HG03159 (cell line): ENCODE data around the gene ZNF629.
"Not testable (repeated sequence)": the region's sequence is repeated elsewhere in the genome, so short reads cannot be mapped to it uniquely, and the experiment has no call there.

Source experiments
- ATAC-seq: cut with Tn5 transposase; IDR thresholded peaks from one replicate; pipeline ENCODE4 v1.9.1; 2021; ENCODE audit warnings: mild to moderate bottlenecking, moderate library complexity; ENCODE audit not compliant: unreplicated experiment

Gene ZNF629

DNA sequence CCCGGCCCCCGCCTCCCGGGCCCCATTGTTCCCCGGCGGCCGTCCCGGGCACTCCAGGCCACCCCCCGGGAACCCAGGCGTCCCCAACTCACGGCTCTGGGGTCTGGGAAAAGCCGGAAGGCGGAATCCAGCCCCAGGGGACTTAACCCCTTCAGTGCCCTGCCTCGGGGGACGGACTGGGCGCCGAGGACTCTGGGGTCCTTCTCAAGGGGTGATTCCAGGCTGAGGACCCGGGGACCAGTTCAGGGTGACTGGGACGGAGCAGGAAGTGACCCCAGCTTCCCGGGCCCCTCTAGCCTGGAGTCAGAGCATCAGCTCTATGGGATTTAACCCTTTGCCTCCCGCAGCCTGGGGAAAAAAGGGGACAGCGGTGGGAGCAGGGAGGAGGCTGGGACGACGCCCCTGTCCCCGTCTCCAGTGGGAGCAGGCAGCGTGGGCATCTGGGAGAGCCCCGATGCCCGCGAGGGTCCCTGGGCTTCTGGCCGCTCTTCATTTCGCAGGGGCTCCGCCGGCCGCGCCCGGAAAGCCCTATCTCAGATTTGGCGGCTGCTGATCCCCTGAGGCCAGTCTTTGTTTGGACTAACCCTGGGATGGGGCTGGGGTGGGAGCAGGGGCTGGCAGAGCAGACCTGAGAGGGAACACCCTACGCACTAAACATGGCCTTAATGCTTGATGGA lies at the start of gene ZNF629:
Gene ZNF629 (minus strand): TSS at position 270 of the 677 bp plus-strand sequence. CDS start 2,723 bp downstream, outside the sequence.
- no peak for ATAC-seq

DNA sequence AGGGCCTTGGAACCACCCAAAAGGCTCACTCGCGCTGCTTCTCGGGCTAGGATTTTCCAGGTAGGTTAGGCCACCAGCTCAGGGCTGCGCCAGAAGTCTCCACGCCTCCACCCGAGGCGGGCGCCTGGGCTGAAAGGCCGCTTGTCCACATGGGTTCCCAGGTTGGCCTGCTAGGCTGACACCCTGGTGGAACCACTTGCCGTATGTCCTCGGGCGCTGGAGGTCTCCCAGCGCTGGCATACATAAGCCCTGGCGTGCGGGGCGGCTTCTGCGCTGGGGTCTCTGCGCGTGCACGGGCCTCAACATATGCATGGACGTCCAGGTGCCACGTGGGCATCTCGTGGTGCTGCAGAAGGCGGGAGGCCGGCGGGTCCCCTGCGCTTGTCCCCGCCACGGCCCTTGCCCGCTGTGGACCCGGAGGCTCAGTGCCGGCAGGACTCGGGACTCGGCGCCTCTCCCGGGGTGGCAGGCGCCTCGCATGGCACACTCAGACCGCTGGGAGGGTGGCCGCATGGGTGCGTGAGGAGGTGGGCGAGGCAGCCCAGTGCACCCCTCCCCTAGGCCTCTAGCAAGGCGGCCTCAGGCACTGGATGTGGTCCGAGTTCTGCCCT lies 47.2 kb upstream of the ZNF629 start:
- no peak for ATAC-seq

DNA sequence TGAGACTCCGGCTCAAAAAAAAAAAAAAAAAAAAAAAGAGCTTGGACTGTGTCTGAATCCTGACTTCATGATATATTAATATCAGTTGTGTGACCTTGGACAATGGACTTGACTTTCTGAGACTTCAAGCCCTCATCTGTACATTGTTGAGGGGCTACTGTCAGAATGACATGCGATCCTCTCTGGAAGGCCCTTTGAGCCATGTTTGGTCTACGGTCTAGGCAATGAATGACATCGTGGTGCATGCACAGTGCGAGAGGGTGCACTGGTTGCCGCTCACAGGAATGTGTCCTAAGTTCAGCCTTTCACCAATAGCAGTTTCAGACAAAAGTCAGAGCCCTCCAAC lies 43.0 kb upstream of the ZNF629 start:
- no peak for ATAC-seq

DNA sequence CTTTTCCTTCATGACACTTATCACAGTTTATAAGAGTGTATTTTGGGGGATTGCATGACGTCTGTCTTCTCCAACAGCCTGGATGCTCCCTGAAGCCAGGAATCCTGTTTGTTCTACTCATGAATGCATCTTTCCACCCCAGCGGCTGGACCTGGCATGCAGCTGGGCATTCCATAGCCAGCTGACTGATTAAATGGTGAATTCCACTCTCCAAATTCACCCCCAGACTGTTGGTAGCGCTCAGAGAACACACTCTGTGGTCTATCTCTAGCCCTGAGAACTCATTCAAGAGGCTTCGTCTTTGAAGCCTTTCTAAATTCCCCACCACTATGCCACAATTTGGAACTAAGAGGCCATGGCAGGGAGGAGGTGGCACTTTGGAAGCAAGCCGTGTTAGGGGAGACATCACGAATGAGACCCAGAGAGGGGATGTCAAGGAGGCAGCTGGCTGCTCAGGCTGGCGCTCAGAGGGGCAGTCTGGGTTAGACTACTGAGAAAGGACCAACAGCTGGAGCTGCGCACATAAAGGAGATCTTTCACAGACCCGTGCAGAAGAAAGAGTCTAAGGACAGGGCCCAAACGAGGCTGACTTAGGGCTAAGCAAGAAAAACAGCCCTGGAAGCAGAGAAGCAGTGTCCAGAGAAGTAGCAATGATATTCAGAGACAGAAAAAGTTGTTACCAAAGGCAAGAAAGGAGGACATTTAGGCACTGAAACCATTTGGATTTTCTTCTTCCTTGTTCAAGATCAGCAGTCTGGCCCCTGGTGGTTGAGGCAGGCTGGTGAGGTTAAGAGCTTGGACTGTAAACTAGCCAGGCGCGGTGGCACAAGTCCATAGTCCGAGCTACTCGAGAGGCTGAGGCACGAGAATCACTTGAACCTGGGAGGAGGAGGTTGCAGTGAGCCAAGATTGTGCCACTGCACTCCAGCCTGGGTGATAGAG lies 42.4 kb upstream of the ZNF629 start:
- ATAC-seq = no peak

DNA sequence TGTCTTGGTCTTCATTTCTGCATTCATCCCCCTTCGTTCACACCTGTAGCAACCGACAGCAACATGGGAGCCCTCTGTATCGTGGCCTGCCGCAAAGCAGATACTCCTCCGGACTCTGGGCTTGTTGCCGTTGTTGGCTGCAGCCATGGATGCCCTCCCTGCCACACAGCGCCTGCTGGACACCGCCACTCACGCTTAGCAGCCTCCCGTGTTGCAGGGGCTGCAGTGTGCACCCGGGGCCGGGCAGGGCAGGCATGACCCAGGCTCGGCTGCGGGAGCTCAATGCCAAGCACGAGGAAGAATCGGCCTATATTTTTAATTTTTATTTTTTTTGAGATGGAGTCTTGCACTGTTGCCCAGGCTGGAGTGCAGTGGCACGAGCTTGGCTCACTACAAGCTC lies 34.9 kb upstream of the ZNF629 start:
- ATAC-seq = no peak

DNA sequence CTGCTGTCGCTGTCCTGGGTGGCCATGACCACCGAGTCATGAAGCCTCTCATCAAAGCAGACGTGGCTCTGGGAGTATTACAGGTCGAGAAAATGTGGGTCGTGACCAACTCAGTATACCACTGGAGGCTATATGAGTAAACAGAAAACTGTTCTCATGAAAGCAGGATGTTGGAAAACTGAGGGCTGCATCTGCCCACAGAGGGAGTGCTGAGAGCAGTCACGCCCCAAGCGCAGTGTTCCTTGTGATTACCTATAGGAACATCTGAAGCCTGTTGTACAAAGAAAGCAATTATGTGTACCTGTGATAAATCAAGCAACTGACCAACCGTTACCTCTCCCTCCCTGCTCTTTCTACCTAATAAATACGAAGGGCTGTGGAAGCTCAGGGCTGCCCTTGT lies 34.4 kb upstream of the ZNF629 start:
- not testable (repeated sequence) for ATAC-seq

DNA sequence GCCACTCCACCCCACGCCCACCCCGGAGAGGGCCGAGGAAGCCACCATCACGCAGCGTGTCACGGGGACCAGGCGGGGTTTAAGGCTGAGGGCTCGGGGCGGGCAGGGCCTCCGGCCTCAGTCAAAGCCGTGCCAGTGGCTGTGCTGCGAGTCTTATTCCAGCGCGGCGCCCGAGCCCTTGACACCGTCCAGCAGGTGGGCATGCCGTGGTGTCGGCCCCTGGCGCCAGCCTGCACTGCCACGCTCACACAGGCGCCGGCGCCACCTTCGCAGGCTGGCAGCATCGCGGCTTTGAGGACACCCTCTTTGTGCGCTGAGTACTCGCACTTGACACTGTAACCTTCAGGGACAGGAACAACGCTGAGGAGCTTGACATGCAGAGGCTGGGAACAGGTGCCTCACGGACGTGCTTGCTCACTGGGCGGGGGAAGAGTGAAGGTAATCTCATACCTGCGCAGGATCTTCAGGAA lies 34.0 kb upstream of the ZNF629 start:
- ATAC-seq = no peak

DNA sequence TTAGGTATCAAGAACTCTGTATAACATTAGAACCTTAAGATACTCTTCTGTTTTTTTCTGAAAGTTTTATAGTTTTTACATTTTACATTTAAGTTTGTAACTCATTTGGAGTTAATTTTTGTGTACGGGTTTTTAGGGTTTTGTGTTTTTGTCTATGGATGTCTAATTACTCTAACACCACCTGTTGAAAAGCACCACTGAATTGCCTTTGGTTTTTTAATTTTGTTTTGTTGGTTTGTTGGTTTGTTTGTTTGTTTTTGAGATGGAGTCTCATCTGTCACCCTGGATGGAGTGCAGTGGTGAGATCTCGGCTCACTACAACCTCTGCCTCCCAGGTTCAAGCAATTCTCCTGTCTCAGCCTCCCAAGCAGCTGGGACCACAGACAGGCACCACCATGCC lies 29.8 kb upstream of the ZNF629 start:
- ATAC-seq = no peak

DNA sequence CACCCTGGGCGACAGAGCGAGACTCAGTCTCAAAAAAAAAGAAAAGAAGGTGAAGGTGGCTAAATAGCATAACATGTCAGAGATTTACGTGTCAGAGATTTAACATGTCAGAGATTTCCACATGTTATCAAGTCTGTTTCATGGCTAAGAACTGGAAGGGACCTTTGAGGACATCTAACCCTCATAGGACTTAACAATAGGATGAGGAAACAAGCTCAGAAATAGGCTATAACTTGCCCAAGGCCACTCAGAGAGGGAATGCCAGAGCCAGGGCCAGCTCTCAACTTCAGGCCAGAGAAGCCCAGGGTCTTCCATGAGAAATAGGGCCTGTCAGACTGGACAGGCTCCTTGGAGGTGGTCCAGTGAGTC lies 26.8 kb upstream of the ZNF629 start:
- no peak for ATAC-seq

DNA sequence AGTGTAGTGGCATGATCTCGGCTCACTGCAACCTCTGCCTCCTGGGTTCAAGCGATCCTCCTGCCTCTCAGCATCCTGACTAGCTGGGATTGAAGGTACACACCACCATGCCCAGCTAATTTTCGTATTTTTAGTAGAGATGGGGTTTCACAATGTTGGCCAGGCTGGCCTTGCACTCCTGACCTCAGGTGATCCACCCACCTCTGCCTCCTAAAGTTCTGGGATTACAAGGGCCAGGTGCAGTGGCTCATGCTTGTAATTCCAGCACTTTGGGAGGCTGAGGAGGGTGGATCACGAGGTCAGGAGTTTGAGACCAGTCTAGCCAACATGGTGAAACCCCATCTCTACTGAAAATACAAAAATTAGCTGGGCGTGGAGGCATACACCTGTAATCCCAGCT lies 22.7 kb upstream of the ZNF629 start:
- not testable (repeated sequence) for ATAC-seq

DNA sequence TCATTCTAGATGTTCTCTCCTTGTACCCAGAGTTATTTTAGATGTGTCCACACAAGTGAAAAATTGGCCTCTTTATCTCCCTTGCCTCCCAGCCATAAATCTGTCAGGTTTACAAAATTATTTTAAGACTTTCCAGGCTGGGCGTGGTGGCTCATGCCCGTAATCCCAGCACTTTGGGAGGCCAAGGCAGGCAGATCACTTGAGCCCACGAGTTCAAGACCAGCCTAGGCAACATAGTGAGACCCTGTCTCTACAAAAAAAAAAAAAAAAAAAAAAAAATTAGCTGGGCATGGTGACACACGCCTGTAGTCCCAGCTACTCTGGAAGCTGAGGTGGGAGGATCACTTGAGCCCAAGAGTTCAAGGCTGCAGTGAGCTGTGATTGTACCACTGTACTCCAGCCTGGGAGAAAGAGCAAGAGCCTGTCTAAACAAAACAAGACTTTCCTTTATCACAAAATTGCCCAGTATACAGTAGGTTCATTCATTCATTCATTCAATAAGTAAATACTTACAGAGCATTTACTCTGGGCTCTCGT lies 22.0 kb upstream of the ZNF629 start:
- ATAC-seq = not testable (repeated sequence)

DNA sequence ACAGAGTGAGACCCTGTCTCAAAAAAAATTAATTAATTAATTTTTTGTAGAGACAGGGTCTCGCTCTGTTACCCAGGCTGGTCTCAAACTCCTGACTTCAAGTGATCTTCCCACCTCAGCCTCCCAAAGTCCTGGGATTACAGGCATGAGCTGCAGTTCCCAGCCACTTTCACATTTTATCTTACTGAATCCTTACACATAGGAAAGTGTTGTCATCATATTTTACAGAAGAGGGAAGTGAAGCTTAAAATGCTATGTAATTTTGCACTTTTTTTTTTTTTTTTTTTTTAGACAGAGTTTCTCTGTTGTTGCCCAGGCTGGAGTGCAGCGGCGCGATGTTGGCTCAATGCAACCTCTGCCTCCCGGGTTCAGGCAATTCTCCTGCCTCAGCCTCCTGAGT lies 21.1 kb upstream of the ZNF629 start:
- no peak for ATAC-seq

DNA sequence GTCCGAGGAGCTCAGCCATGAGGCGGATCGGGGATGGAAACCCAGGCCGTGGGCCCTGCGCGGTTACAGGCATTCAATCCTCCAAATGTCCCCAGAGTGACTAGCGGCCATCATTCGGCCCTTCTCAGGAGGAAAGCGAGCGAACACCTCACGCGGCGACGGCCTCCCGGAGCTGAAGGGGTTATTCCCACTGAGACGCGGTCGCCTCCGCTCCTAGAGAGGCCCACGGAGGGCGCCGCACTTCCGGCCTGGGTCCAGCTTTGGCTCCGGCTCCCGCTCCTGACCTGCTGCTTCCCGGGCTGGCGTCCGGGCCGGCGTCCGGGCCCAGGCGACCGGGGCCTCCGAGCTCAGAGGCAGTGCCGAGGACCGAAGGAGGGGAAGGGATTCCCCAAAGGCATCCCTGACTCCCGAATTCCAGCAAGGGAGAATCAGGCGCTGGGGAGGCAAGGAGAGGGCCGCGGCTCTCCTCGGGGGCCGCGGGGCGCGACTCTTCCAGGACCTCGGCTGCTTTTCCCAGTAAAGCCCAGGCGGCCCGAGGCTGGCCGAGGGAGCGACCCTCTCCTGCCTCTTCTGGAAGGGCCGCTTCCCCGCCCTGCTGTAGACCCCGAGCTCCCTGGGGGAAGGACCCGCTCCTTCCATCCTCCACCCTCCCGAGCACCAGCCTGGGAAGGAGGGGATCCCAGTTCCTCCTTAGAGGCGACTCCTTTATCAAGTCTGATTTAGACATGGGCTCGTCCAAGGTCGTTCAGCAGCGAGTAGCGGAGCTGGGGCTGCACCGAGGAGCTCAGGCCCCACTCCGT lies 18.6 kb upstream of the ZNF629 start:
- no peak for ATAC-seq

DNA sequence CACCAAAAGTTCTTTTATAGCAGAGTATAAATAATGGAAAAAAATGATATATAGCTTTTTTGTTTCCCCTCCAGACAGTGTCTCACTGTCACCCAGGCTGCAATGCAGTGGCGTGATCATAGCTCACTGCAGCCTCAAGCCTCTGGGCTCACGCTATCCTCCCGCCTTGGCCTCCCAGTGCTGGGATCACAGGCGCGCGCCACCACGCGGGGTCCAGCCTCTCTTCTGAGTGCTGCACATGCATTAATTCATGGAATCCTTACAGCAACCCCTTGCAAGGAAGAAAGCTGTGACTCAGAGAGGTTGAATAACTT lies 18.0 kb upstream of the ZNF629 start:
- no peak for ATAC-seq

DNA sequence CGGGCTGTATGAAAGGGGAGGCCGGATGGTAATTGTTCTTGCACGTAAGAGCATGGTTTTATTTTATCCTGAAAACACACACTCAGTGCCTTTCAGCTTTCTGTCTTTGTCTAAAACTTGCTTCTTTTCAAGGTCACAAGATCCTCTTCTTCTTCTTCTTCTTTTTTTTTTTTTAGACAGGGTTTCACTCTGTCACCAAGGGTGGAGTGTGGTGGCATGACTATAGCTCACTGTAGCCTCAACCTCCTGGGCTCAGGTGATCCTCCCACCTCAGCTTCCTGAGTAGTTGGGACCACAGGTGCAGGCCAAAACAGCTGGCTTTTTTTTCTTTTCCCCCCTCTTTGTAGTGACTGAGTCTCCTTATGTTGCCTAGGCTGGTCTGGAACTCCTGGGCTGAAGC lies 15.9 kb upstream of the ZNF629 start:
- no peak for ATAC-seq

DNA sequence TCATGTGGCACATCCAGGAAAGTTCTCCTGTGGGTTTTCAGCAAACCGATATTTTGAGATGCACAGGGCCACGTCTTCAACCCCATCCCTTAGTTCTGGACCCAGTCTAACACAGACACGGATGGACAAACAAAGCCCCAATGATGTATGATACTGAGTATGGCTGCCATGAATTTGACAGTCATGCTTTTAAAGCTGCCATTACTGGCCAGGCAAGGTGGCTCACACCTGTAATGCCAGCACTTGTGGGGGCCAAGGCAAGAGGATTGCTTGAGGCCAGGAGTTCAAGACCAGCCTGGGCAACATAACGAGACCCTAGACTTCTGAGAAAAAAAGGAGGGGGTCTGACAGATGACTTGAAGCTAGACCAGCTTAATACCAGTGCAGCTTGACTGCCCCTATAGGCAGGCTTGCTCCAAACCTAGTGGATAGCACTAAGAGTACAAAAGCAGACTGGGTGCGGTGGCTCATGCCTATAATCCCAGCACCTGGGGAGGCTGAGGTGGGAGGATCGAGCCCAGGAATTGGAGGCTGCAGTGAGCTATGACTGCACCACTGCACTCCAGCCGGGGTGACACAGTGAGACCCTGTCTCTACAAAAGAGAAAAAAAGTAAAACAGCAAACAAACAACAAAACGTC lies 10.8 kb upstream of the ZNF629 start:
- no peak for ATAC-seq

DNA sequence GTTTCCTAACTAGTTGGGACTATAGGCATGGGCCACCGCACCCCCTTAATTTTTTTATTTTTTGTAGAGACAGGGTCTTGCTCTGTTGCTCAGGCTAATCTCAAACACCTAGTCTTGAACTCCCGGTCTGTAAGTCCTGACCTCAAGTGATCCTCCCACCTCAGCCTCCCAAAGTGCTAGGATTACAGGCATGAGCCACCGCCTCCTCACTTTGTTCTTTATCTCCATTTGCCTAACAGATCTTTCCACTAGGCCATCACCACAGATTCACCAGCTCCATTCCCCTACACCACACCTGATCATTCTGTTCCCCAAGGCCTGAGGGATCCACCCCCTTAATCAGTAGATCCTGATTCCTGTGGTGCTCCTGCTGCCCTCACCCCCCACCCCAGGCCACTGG lies 7.6 kb upstream of the ZNF629 start:
- no peak for ATAC-seq

DNA sequence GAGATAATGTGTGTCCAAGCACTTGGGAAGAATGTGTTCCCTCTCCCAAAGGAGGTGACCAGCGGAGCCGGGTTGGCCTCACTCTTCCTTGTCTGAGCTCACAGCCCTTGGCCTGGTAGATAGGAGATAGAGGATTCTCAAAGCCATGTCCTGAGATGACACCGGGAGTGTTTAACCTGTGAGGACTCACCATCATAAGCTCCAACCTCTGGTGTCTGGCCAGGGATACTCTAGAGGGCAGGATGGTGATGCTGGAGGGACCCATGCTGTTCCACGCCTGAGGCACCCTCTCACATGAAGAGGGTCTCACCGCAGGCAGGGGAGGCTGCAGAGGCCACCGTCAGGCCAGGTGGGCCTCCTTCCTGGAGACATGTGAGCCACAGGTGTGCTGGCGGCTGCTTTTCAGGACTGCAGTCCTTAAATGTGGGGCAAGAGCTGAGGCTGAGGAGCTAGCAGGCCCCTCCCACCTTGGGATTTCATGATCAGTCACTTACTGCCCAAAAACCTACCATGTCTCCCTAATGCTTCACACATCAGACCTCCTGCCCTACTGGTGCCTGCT lies 6.6 kb upstream of the ZNF629 start:
- no peak for ATAC-seq

DNA sequence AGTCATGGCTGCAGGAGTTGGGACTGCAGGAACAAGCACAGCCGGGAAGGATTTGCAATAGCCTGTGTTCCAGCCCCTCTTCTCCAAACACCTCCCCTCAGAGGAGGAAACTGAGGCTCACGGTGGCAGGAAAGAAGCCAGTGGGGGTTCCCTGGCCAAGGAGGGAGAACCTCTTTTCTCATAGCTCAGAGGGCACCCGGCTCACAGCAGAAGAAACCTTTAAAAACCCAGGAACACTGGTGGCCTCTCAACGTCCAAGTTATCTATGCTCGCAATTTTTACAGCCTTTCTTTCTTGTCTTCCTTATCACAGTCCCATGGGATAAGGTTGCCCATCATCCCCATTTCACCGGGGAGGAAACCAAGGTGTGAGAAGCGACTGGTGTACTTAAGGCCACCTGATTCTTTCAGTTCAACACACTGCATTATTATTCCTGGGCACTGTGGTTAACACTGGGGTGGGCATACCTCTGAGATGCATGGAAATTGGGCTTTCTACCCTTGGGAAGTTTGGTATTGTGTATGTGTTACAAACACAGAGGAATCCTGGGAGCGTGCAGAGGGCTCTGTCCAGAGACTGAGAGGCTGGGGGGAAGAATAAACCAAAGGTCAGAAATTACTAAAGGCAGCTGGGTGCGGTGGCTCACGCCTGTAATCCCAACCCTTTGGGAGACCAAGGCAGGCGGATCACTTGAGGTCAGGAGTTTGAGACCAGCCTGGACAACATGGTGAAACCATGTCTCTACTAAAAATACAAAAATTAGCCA lies 791 bp upstream of the ZNF629 start:
- ATAC-seq = no peak
